Measurements from ENCODE around the gene HSP90AB1. TPM values are rescaled to one million over a fixed set of nuclear protein-coding genes. Genes with fewer than 3 reads are reported as not detected.

Gene HSP90AB1
- total RNA-seq, 1 donor from 2014 or later = 1,294 TPM

DNA sequence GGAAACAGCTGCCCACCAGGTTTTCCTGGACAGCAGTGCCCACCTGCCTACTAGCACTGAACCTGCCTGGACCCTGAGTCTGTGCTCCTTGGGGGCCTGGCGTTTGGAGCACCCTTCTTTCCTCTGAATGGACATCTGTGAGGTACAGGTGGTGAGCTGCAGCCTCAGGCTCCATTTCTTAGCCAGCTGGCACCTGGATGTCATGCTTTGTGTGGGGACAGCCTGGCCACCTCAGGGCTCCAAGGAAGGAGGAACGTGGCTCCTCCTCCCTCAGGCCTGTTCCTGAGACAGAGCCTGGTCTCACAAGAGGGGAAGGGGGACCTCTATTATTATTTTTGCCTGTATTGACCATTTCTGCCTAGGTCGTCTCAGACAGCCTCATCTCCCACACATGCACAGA, 31.4 kb downstream of the HSP90AB1 start:
- TF ChIP-seq, protein P1, sequence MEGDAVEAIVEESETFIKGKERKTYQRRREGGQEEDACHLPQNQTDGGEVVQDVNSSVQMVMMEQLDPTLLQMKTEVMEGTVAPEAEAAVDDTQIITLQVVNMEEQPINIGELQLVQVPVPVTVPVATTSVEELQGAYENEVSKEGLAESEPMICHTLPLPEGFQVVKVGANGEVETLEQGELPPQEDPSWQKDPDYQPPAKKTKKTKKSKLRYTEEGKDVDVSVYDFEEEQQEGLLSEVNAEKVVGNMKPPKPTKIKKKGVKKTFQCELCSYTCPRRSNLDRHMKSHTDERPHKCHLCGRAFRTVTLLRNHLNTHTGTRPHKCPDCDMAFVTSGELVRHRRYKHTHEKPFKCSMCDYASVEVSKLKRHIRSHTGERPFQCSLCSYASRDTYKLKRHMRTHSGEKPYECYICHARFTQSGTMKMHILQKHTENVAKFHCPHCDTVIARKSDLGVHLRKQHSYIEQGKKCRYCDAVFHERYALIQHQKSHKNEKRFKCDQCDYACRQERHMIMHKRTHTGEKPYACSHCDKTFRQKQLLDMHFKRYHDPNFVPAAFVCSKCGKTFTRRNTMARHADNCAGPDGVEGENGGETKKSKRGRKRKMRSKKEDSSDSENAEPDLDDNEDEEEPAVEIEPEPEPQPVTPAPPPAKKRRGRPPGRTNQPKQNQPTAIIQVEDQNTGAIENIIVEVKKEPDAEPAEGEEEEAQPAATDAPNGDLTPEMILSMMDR (IDR thresholded peaks at IDR 0.05; ENCODE audit: insufficient read depth, low read length, poor library complexity, severe bottlenecking) = no peak
- no peak overlapping the region for H3K4me3 ChIP-seq (ENCODE audit: low read depth, low read length)
- H3K36me3 ChIP-seq (ENCODE audit: control insufficient read depth, insufficient read depth, low read length) = no peaks in the 10 kb centered on the region
- peaks cover 49% of the 10 kb centered on the region for H3K27me3 ChIP-seq (ENCODE audit: control insufficient read depth, insufficient read depth, low read length)
- DNase-seq (ENCODE audit: low read depth) = no peak

DNA sequence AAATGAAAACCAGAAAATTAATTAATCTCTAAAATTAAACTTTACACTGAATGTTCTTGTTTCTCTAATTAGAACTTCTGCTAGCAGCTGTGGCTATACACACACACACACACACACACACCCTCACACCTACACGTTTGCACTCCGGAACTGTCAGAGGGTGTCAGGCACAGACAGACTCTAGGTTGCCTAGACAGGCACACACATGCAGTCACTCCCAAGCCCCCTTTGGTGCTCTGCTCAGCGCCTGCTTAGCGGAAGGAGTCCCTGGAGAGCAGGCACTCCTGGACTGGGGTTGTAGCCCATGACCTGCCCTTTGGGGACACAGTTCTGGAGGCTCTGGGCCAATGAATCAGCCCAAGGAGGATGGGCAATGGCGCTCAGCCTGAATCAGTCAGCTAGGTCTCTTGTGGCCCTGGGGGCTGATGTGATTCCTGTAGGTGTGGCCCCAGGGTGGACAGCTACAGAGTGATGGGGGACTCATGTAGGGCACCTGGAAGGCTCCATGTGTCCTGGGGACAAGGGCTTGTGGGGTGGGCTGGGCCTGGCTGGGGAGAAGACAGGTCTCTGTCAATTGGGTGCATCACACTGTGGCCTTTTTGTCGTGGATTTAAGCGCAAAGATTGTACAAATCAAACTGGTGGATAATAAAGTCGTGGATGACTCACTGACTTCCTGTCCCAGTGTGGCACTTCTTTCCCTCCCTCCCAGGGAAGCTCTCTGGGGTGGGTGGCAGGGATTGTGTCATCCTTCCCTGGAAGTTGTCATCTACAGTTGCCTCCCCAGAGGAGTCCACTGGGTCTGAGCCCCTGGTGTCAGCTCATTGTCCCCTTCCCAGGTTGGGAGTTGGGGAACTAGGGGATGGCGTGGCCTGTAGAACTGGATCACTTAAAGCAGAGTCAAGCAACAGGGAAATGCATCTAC, 32.1 kb downstream of the HSP90AB1 start:
- TF ChIP-seq, protein P1 (IDR thresholded peaks at IDR 0.05; ENCODE audit: insufficient read depth, low read length, poor library complexity, severe bottlenecking) = no peak
- H3K27me3 ChIP-seq (ENCODE audit: control insufficient read depth, insufficient read depth, low read length) = peaks cover 50% of the 10 kb centered on the region
- no peaks in the 10 kb centered on the region for H3K36me3 ChIP-seq (ENCODE audit: control insufficient read depth, insufficient read depth, low read length)
- no peak overlapping the region for H3K4me3 ChIP-seq (ENCODE audit: low read depth, low read length)
- no peak for DNase-seq (ENCODE audit: low read depth)

GRCh38 chr6:44284121-44284520, 37.2 kb downstream of the HSP90AB1 start:
- TF ChIP-seq, protein P1 (IDR thresholded peaks at IDR 0.05; ENCODE audit: insufficient read depth, low read length, poor library complexity, severe bottlenecking) = no peak
- Histone ChIP-seq H3K27me3 (ENCODE audit: control insufficient read depth, insufficient read depth, low read length) (peaks cover 25% of the 10 kb centered on the region), H3K4me3 (ENCODE audit: low read depth, low read length) (no peak overlapping the region), H3K36me3 (ENCODE audit: control insufficient read depth, insufficient read depth, low read length) (no peaks in the 10 kb centered on the region)
- no peak for DNase-seq (ENCODE audit: low read depth)

DNA sequence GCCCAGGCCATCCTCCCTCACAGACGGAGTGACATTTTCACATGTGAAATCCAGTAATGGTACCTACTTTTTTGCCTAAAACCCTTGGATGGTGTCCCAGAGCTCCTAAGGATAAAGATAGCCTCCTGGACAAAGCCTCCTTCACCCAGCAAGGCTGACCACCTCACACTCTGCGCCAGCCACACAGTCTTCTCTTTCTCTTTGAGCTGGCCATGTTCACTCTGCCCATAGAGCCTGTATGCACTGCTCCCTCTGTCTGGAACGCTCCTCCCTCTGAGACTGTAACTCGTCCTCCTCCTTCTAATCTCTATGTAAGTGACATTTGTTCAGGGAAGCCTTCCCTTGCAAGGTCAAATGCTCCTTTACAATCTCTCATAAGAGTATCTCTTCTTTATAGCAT, 38.0 kb downstream of the HSP90AB1 start:
- H3K4me3 ChIP-seq (ENCODE audit: low read depth, low read length) = no peak overlapping the region
- DNase-seq (ENCODE audit: low read depth) = no peak
- TF ChIP-seq, protein P1 (IDR thresholded peaks at IDR 0.05; ENCODE audit: insufficient read depth, low read length, poor library complexity, severe bottlenecking) = no peak
- H3K36me3 ChIP-seq (ENCODE audit: control insufficient read depth, insufficient read depth, low read length) = no peaks in the 10 kb centered on the region
- peaks cover 30% of the 10 kb centered on the region for H3K27me3 ChIP-seq (ENCODE audit: control insufficient read depth, insufficient read depth, low read length)

DNA sequence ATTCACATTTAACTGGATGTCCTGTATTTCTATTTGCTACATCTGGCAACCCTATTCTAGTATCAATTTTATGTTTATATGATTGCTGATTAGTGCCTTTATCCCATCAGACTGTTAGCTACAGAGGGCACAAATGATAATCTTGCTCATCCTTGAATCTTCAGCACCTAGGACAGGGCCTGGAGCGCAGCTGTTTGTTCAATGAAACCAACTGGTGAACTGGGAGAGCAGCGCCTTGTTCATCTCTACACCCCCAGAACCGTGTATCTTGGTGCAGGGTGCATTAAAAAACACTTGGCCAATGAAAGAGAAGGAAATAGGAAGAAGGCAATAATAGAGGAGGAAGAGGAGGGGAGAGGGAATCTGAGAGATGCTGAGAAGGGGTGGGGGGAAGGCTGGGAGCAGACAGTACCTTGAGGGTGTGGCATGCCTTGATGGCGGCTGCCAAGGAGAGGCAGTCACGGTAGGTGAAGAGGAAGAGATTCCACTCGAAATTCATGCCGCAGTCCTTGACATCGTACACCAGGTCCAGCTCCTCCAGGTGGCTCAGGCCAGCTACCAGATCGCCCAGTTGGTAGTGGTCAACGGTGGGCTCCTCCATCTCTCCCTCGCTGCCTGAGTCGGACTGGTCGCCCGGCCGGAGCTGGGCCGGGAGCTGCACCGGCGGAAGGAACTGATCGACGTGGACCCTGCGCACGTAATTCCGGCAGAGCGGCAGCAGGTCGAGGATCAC, 38.8 kb downstream of the HSP90AB1 start:
- peaks cover 34% of the 10 kb centered on the region for H3K27me3 ChIP-seq (ENCODE audit: control insufficient read depth, insufficient read depth, low read length)
- H3K36me3 ChIP-seq (ENCODE audit: control insufficient read depth, insufficient read depth, low read length) = no peaks in the 10 kb centered on the region
- no peak overlapping the region for H3K4me3 ChIP-seq (ENCODE audit: low read depth, low read length)
- TF ChIP-seq, protein P1 (IDR thresholded peaks at IDR 0.05; ENCODE audit: insufficient read depth, low read length, poor library complexity, severe bottlenecking) = no peak
- no peak for DNase-seq (ENCODE audit: low read depth)

Data from kidney epithelial cell (primary cell).